Measurements from ENCODE around the gene SRSF5.

Gene SRSF5

GRCh38 chr14:69771136-69771535, 4.2 kb downstream of the SRSF5 start:
- DNase-seq = no peak

DNA sequence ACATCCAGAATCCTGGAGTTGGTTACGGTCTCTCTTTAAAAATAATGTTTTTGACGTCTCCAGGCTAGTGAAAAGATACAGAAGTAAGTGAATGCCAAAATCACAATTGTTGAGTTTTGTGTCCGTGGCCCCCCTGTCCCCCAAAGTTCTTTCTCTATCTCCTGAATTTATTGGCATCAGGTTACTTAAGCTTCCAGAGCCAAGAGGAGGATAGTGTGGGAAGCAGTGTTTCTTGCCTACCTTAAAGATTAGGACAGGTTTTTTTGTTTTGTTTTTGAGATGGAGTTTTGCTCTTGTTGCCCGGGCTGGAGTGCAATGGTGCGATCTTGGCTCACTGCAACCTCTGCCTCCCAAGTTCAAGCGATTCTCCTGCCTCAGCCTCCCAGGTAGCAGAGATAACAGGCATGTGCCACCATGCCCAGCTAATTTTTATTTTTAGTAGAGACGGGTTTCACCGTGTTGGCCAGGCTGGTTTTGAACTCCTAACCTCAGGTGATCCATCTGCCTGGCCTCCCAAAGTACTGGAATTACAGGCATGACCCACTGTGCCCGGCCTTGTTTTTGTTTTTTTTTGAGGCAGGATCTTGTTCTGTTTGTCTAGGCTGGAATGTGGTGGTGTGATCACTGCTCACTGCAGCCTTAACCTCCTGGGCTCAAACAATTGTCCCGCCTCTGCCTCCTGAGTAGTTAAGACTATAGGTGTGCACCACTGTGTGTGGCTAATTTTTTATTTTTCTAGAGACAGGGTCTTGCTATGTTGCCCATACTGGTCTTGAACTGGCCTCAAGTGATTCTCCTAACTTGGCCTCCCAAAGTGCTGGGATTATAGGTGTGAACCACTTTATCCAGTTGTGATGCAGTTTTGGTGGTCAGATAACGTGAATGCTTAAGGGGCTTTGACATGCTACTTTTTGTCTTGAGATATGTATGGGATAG, 5.4 kb downstream of the SRSF5 start:
- DNase-seq = no peak

GRCh38 chr14:69773571-69774276, 6.8 kb downstream of the SRSF5 start:
- no peak for DNase-seq

GRCh38 chr14:69775012-69775411, 8.1 kb downstream of the SRSF5 start:
- no peak for DNase-seq

GRCh38 chr14:69776875-69777453, 10.0 kb downstream of the SRSF5 start:
- no peak for DNase-seq

GRCh38 chr14:69779088-69779487, 12.1 kb downstream of the SRSF5 start:
- no peak for DNase-seq

- no peak for DNase-seq
Measured at GRCh38 chr14:69780092-69780491, 13.2 kb downstream of the SRSF5 start.

DNA sequence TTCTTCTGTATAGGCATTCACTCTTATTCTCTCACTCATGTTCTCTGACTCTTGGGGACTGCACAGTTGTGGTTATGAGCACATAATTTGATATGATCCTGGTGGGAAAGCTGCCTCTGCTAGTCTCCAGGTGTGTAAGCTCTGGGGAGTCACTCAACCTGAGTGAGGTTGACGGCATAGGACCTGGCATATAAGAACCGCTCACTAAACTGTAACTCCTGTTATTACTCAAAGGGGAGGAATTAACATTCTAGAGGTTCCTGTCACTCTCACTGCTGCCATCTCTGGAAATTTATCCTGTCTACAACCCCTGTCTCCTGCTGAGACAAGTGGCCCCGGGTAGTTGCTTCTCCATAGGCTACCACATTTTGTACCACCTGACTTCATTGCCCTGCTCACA, 14.0 kb downstream of the SRSF5 start:
- DNase-seq = no peak

DNA sequence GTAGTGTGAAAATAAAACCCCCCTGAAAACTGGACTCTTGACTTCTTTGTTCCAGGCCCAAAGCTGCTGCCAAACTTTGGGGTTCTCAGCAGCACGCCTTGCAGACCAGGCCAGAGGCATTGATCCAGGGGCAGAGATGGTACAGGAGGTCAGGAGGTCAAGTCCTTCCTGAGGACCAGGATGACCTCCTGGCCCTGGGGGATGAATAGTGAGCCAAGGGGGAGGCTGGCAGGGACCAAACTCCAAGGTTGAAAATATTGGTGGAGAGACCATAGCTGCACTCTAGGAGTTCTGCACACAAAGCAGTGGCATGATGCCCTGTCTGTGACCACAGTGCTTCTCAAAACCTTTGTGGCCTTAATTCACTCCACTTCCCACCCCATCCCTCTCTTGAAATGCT, 18.0 kb downstream of the SRSF5 start:
- no peak for DNase-seq

DNA sequence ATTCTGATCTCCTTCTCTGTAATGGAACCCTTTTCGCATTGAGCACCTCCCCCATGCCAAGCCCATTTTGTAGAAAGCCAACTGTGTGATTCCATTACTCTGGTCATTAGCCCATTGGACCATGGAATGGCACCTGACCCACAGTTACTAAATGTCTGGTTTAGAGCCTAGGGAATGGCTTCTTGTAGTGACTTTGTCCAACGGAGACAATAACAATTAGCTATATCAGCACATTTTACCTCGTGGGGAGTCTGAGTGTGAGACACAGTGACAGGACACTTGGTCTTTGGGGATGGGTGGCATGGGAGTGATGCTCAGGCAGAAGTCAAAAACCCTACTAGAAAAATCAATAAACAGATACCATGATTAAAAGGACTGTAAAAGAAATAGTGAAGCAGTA, 19.7 kb downstream of the SRSF5 start:
- no peak for DNase-seq

DNA sequence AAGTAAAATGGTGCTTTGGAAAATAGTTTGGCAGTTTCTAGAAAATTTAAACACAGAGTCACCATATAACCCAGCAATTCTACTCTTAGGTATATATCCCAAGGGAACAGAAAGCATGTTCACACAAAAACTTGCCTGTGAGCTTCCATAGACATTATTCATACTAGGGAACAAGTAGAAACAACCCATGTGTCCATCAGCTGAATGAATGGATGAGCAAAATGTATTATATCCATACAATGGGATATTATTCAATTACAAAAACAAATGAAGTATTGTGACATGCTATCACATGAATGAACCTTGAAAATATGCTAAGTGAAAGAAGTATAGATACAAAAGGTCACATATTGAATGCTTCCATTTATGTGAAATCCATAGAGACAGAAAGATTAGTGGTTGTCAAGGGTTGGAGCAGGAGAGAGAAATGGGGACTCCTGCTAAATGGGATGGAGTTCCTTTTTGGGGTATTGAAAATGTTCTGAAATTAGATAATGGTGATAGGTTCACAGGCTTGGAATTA, 22.2 kb downstream of the SRSF5 start:
- no peak for DNase-seq

DNA sequence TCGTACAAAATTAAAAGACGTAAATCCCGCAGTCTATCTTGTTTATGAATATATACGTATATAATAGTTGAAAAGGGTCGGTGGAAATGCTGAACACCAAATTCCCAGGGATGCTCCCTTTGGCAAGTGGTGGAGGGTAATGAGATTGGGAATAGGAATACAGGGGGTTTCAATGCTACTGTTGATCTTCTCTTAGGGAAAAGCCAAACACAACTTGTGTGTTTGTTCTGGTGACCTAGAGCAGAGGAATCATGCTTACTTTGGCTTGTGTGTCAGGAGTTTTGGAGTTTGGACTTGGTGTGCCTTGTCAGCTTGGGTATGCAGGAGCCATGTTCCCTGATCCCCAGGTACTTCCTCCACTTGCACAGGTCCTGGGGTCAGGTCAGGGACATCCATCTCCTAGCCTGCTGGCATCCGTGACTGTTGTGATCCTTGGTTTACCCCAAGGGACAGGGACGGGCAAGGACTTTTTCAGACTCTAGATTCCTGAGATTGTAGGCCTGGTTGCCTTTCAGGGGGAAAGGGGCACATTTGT, 26.0 kb downstream of the SRSF5 start:
- no peak for DNase-seq

GRCh38 chr14:69794791-69795190, 27.8 kb downstream of the SRSF5 start:
- DNase-seq = no peak

- DNase-seq = no peak
Measured at GRCh38 chr14:69795691-69796090, 28.7 kb downstream of the SRSF5 start.

DNA sequence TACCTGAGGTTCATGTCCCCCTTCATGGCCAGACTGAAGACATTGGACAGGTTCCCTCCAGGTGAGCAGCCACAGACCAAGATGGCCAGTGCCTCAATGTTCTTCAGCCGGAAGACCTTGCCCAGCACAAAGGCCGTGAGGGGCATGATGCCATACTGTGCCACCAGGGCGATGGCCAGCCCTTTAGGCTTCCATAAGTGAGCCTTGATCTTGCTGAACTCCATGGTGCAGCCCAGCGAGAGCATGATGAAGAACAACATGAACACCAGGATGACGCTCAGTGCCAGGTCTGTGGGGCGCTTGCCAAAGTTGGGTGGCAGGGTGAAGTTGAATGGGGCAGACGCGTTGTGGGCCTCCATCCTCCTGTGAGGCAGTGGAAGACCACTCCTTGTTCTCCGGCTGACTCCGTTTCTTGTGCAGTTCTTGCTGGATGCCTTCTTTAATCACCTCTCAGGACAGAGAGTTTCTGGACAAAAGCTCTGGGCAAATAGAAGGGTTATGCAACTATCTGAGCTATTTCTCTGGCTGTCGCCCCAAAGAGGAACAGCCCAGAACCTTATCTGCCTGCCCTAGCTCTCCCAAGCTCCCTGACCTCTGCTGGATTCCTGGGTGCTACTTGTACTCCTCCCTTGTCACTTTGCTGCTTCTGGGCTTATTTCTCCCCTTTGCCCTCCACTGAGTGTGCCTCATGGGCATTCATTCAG, 30.0 kb downstream of the SRSF5 start, which contains the start of gene SLC10A1:
Gene SLC10A1 (minus strand): TSS at position 445 of the 704 bp plus-strand sequence. CDS start 86 bp downstream, at position 359.
- DNase-seq = no peak

DNA sequence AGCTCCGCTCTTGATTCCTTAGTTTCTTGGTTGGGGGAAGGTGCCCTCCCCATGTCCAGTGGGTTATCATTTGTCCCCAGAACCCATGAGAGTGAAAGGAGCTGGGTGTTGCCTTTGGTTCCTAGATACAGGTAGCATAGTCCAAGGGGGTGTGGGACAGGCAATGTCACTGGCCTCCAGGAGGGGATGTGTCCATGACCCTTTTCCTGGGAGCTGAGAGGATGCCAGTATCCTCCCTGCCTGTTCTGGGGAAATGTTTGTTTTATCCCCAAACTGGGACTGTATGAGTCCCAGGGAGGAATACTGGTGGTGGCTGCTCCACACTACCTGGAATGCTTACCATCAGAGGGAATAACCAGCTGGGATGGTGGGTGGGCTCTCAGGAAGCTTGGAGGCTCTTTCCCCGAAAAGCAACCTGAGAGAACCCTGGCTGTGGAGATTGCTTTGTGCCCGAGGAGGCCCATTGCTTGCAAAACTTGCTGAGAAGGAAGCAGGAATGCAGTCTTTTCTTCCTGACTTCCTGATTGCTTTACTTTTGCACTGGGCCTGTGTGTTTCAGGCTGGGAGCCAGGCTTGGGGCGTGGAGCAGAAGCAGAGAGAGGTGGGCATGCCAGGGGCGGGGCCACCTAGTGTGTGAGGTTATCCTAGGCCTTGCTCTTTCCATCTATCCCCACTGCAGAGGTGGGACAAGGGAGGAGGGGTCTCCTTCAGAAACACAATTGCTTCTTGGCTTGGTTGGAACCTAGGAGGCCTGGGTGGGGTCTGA, 30.8 kb downstream of the SRSF5 start:
- no peak for DNase-seq

- DNase-seq = no peak
Measured at GRCh38 chr14:69798339-69798735, 31.4 kb downstream of the SRSF5 start.

GRCh38 chr14:69803753-69804152, 36.8 kb downstream of the SRSF5 start:
- DNase-seq = no peak

- DNase-seq = no peak
Measured at GRCh38 chr14:69804902-69805301, 38.0 kb downstream of the SRSF5 start.

GRCh38 chr14:69807192-69807591, 40.2 kb downstream of the SRSF5 start:
- DNase-seq = no peak

DNA sequence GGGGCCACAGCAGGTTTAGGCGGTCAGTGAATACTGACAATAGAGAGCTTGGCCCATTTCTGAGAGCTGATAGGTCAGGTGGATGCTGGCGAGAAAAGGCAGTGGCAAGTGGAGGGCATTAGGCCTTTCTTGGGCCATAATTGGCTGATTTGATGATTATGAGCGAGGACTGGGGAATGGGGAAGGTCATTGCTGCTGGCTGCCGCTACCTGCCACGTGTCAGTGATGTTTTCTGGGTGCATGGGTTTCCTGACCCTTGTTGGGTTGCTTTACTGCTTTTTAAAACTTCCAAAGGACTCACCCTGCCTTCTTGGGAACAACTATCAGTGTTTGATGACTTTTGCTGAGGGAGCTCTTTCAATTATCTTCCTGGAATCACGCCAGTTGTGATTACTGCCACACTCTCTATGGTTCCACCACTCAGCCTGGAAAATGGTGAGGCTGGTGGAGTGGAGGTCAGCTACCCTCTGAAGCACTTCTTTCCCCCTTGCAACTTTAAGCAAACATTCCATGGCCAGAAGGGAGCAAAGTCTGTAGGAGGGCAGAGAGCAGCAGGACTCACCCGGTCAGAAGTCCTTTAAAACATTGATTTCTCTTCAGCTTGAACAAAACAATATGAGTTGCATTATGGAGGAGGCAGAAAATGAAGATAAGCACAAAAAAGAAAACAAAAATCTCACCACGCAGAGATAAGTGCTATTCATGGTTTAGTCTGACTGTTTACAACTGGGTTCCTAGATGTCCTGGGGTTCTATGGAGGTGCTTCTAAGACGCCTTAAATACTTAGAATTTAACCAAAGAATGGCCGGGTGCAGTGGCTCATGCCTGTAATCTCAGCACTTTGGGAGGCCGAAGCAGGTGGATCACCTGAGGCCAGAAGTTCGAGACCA, 42.2 kb downstream of the SRSF5 start:
- no peak for DNase-seq

Data from CD4-positive, alpha-beta T cell treated with Interleukin-12 subunit alpha and Interleukin-12 subunit beta, for 1 hour (primary cell).